GM08714 (cell line): Measurements from ENCODE around the gene PHF11.

Experiments used
- H3K4me3 ChIP-seq: fragments of 200-500 bp; sonication (Bioruptor generic); 2 replicates; pipeline ENCODE4 v1.5.1; 2014; ENCODE audit warnings: mild to moderate bottlenecking, low read length, inconsistent platforms
- ZNF274 ChIP-seq: IDR thresholded peaks from 2 replicates; pipeline ENCODE4 v1.6.1; 2012; ENCODE audit warnings: mild to moderate bottlenecking, low read depth, low read length

PHF11 gene

GRCh38 chr13:49466292-49466838, 29.4 kb upstream of the PHF11 start:
- H3K4me3 ChIP-seq, result no peak overlapping the region
- TF ChIP-seq ZNF274, result no peak

- no peak overlapping the region for H3K4me3 ChIP-seq
- no peak for TF ChIP-seq ZNF274
Measured at GRCh38 chr13:49472186-49472585, 23.6 kb upstream of the PHF11 start.

GRCh38 chr13:49476529-49476928, 19.2 kb upstream of the PHF11 start:
- no peak overlapping the region for H3K4me3 ChIP-seq
- no peak for TF ChIP-seq ZNF274

- TF ChIP-seq ZNF274, result no peak
- H3K4me3 ChIP-seq, result no peak overlapping the region
Measured at GRCh38 chr13:49481788-49482187, 14.0 kb upstream of the PHF11 start.

- no peak for TF ChIP-seq ZNF274
- no peak overlapping the region for H3K4me3 ChIP-seq
Measured at GRCh38 chr13:49488563-49488962, 7.2 kb upstream of the PHF11 start.

- H3K4me3 ChIP-seq, result peak overlapping the region; percentile 67
- no peak for TF ChIP-seq ZNF274
Measured at GRCh38 chr13:49494645-49495044, 1.1 kb upstream of the PHF11 start.

GRCh38 chr13:49496837-49497236, 1.1 kb downstream of the PHF11 start:
- H3K4me3 ChIP-seq, result peak overlapping the region; percentile 70; the same call in 1 of the 2 replicates

GRCh38 chr13:49497272-49497671, 1.5 kb downstream of the PHF11 start:
- no peak for TF ChIP-seq ZNF274
- H3K4me3 ChIP-seq, result no peak overlapping the region; the same call in 1 of the 2 replicates

- TF ChIP-seq ZNF274, result no peak
- no peak overlapping the region for H3K4me3 ChIP-seq
Measured at GRCh38 chr13:49498206-49498605, 2.5 kb downstream of the PHF11 start.

- no peak for TF ChIP-seq ZNF274
- no peak overlapping the region for H3K4me3 ChIP-seq
Measured at GRCh38 chr13:49499889-49500660, 4.3 kb downstream of the PHF11 start.

GRCh38 chr13:49502954-49503353, 7.2 kb downstream of the PHF11 start:
- H3K4me3 ChIP-seq, result no peak overlapping the region
- no peak for TF ChIP-seq ZNF274

GRCh38 chr13:49503951-49504350, 8.2 kb downstream of the PHF11 start:
- H3K4me3 ChIP-seq, result no peak overlapping the region
- no peak for TF ChIP-seq ZNF274

GRCh38 chr13:49512578-49512977, 16.8 kb downstream of the PHF11 start:
- no peak overlapping the region for H3K4me3 ChIP-seq
- TF ChIP-seq ZNF274, result no peak

- TF ChIP-seq ZNF274, result no peak
Measured at GRCh38 chr13:49516467-49516866, 20.7 kb downstream of the PHF11 start.

GRCh38 chr13:49517461-49517860, 21.7 kb downstream of the PHF11 start:
- no peak for TF ChIP-seq ZNF274
- H3K4me3 ChIP-seq, result no peak overlapping the region

More at GRCh38 chr13:49516467-49516866, 20.7 kb downstream of the PHF11 start:
- H3K4me3 ChIP-seq, result no peak overlapping the region
